H1 (cell line): Measurements from ENCODE around the gene CAPN13.

Source experiments
- ATF2 ChIP-seq: IDR thresholded peaks from 2 replicates; pipeline ENCODE4 v1.6.1; 2012; ENCODE audit warnings: low read length, inconsistent platforms
- CTCF ChIP-seq, 3 experiments: IDR thresholded peaks; 1 replicate in 2 of 3; 2 replicates in 1 of 3; pipeline versions ENCODE4 v1.5.1 to v1.6.1; 2011; ENCODE audit warnings: low read length in 3 of 3, mild to moderate bottlenecking in 3 of 3, inconsistent platforms in 2 of 3, low read depth in 1 of 3, moderate library complexity in 1 of 3; ENCODE audit not compliant: insufficient read depth in 1 of 3; ENCODE audit errors: control extremely low read depth in 1 of 3
- EP300 ChIP-seq, 2 experiments: IDR thresholded peaks; 1 replicate in 1 of 2; 2 replicates in 1 of 2; pipeline ENCODE4 v1.6.1; 2011 to 2012; ENCODE audit warnings: low read depth in 2 of 2, low read length in 2 of 2, mild to moderate bottlenecking in 2 of 2, borderline replicate concordance in 1 of 2, inconsistent platforms in 1 of 2, moderate library complexity in 1 of 2
- EZH2 ChIP-seq: fragments of 200-600 bp; sonication (generic); IDR thresholded peaks from 2 replicates; pipeline ENCODE4 v1.7.1; 2012; ENCODE audit warnings: low read depth, mild to moderate bottlenecking, moderate library complexity, low read length, inconsistent platforms; ENCODE audit not compliant: severe bottlenecking
- FOSL1 ChIP-seq: IDR thresholded peaks from 2 replicates; pipeline ENCODE4 v1.6.1; 2011; ENCODE audit warnings: mild to moderate bottlenecking, low read depth, low read length, moderate library complexity; ENCODE audit not compliant: insufficient read depth
- POLR2AphosphoS5 ChIP-seq: IDR thresholded peaks from 2 replicates; pipeline ENCODE4 v1.6.1; 2011; ENCODE audit warnings: low read depth, low read length
- RFX5 ChIP-seq: IDR thresholded peaks from 2 replicates; pipeline ENCODE4 v1.6.1; 2011; ENCODE audit warnings: low read depth, low read length, improper control_type of control experiment, borderline replicate concordance
- SP1 ChIP-seq: IDR thresholded peaks from 2 replicates; pipeline ENCODE4 v1.6.1; 2011; ENCODE audit warnings: low read depth, low read length
- TBP ChIP-seq: IDR thresholded peaks from 2 replicates; pipeline ENCODE4 v1.6.1; 2011; ENCODE audit warnings: low read depth, low read length, improper control_type of control experiment

- TF ChIP-seq EP300 (IDR thresholded peaks at IDR 0.05; ENCODE audit: borderline replicate concordance in 1 of 2, low read depth in 2 of 2, low read length in 2 of 2), result no peak
- no peak for TF ChIP-seq FOSL1
- TF ChIP-seq CTCF (IDR thresholded peaks at IDR 0.05; ENCODE audit: control extremely low read depth in 1 of 3, insufficient read depth in 1 of 3, low read depth in 1 of 3, low read length in 3 of 3), result no peak
- TF ChIP-seq ATF2, result no peak
- no peak for TF ChIP-seq EZH2
- no peak for TF ChIP-seq SP1
- no peak for TF ChIP-seq POLR2AphosphoS5
- no peak for TF ChIP-seq TBP
- no peak for TF ChIP-seq RFX5
Observed at GRCh38 chr2:30800159-30800558, 7.1 kb downstream of the CAPN13 start.
